Keratinocyte (primary cell): ENCODE results near the gene FANCG. TPM values are rescaled to one million over a fixed set of nuclear protein-coding genes. Genes with fewer than 3 reads are reported as not detected.

Experiments used
- DNase-seq: peaks from one replicate; pipeline ENCODE4 v3.0.0-alpha.2; 2011; ENCODE audit warnings: low read depth, missing footprints, low spot score
- FAIRE-seq: peaks from 2 replicates; lab custom pipeline; 2011; peaks lifted over from hg19 to GRCh38; lab: Jason Lieb, UNC
- H2AFZ ChIP-seq: 2 replicates; pipeline ENCODE4 v1.6.0; 2012; ENCODE audit warnings: low read length, control low read depth, inconsistent platforms; ENCODE audit not compliant: control insufficient read depth
- H3K27ac ChIP-seq: 2 replicates; pipeline ENCODE4 v1.5.1; 2011; ENCODE audit warnings: low read length; ENCODE audit not compliant: control insufficient read depth, insufficient read depth
- H3K27me3 ChIP-seq: 3 replicates; pipeline ENCODE4 v1.6.0; 2011; ENCODE audit warnings: low read length; ENCODE audit not compliant: control insufficient read depth, insufficient read depth; ENCODE audit errors: extremely low read depth
- H3K36me3 ChIP-seq, 2 experiments: 2 replicates in 1 of 2; 3 replicates in 1 of 2; pipeline ENCODE4 v1.5.1; 2011; ENCODE audit warnings: low read length in 2 of 2, mild to moderate bottlenecking in 1 of 2; ENCODE audit not compliant: control insufficient read depth in 2 of 2, insufficient read depth in 2 of 2; ENCODE audit errors: extremely low read depth in 1 of 2
- H3K4me1 ChIP-seq: 3 replicates; pipeline ENCODE4 v1.5.1; 2011; ENCODE audit warnings: low read length; ENCODE audit not compliant: control insufficient read depth, insufficient read depth; ENCODE audit errors: extremely low read depth
- H3K4me2 ChIP-seq: 3 replicates; pipeline ENCODE4 v1.6.0; 2011; ENCODE audit warnings: low read depth, low read length; ENCODE audit not compliant: control insufficient read depth, insufficient read depth; ENCODE audit errors: extremely low read depth
- H3K4me3 ChIP-seq, 3 experiments: fragments of 200-600 bp in 1 of 3; sonication (generic) in 1 of 3; 2 replicates in 2 of 3; 3 replicates in 1 of 3; pipeline ENCODE4 v1.5.1; 2011 to 2016; ENCODE audit warnings: low read length in 3 of 3, mild to moderate bottlenecking in 3 of 3, control low read depth in 2 of 3, inconsistent platforms in 1 of 3, low read depth in 1 of 3, mixed read lengths in 1 of 3, mixed run types in 1 of 3, moderate library complexity in 1 of 3; ENCODE audit not compliant: control insufficient read depth in 2 of 3, insufficient read depth in 2 of 3; ENCODE audit errors: extremely low read depth in 1 of 3
- H3K79me2 ChIP-seq: 2 replicates; pipeline ENCODE4 v1.6.0; 2012; ENCODE audit warnings: low read length; ENCODE audit not compliant: control insufficient read depth, insufficient read depth
- H3K9ac ChIP-seq: 3 replicates; pipeline ENCODE4 v1.6.0; 2011; ENCODE audit warnings: low read length; ENCODE audit not compliant: control insufficient read depth, insufficient read depth; ENCODE audit errors: extremely low read depth
- H3K9me1 ChIP-seq: 3 replicates; pipeline ENCODE4 v1.6.0; 2011; ENCODE audit warnings: low read length; ENCODE audit not compliant: control insufficient read depth, insufficient read depth; ENCODE audit errors: extremely low read depth
- H3K9me3 ChIP-seq: 2 replicates; pipeline ENCODE4 v1.5.1; 2012; ENCODE audit warnings: low read depth, low read length; ENCODE audit not compliant: control insufficient read depth
- H4K20me1 ChIP-seq: 3 replicates; pipeline ENCODE4 v1.6.0; 2011; ENCODE audit warnings: low read length; ENCODE audit not compliant: control insufficient read depth, insufficient read depth; ENCODE audit errors: extremely low read depth
- CTCF ChIP-seq, 3 experiments: IDR thresholded peaks in 1 of 3; conservative IDR thresholded peaks in 1 of 3; optimal IDR thresholded peaks in 1 of 3; 2 replicates in 2 of 3; 3 replicates in 1 of 3; pipeline versions ENCODE3 to v1.5.1; 2011; ENCODE audit warnings: low read length in 3 of 3, mild to moderate bottlenecking in 3 of 3, moderate library complexity in 2 of 3, control low read depth in 1 of 3, inconsistent platforms in 1 of 3; ENCODE audit not compliant: insufficient read depth in 2 of 3; ENCODE audit errors: extremely low read depth in 1 of 3
- EZH2 ChIP-seq: IDR thresholded peaks from one replicate; pipeline ENCODE4 v1.6.1; 2012; ENCODE audit warnings: inconsistent platforms, mild to moderate bottlenecking, low read length, moderate library complexity
- dilution Hi-C: fragments of 300-500 bp; cut with MboI; formaldehyde crosslinking; loops from one replicate; pipeline ENCODE4 v1.7.0; 2020; ENCODE audit warnings: low sequenced_read_pairs; ENCODE audit not compliant: extremely low pct_ligation_motif_present
- polyA plus RNA-seq, 5 experiments: library from polyadenylated mRNA; depleted of rRNA in 3 of 5; stranded (reverse) in 3 of 5; stranded (forward) in 1 of 5; unstranded in 1 of 5; fragments of >200 nt; gene quantifications; 1 replicate in 1 of 5; 2 replicates in 3 of 5; 3 replicates in 1 of 5; pipeline versions ENCODE4 v1.2.1 to v1.2.3, GENCODE V29; 2011 to 2012; ENCODE audit warnings: missing spikeins in 2 of 5, low read depth in 1 of 5, low replicate concordance in 1 of 5

The FANCG gene
- polyA plus RNA-seq, 1 donor (not counting 4 experiments of a cell fraction or from before 2014, with no cell fraction given): 14.6 TPM

GRCh38 chr9:35114840-35115628 lies 35.3 kb upstream of the FANCG start:
- peaks cover 7% of the 10 kb centered on the region for H4K20me1 ChIP-seq
- no peaks in the 10 kb centered on the region for H3K9me1 ChIP-seq
- H3K36me3 ChIP-seq: no peaks in the 10 kb centered on the region
- no peak overlapping the region for H2AFZ ChIP-seq
- DNase-seq: no peak
- no peaks in the 10 kb centered on the region for H3K9me3 ChIP-seq
- TF ChIP-seq CTCF (optimal IDR thresholded peaks at IDR 0.05 in 1 of 3, IDR thresholded peaks at IDR 0.05 in 1 of 3, conservative IDR thresholded peaks at IDR 0.05 in 1 of 3; ENCODE audit: extremely low read depth in 1 of 3, insufficient read depth in 2 of 3, low read length in 3 of 3) (no peak), EZH2 (no peak)
- peak overlapping the region; percentile 64 to 84 (median 82) for H3K4me3 ChIP-seq
- H3K27me3 ChIP-seq: no peaks in the 10 kb centered on the region
- H3K79me2 ChIP-seq: peaks cover 31% of the 10 kb centered on the region
- H3K9ac ChIP-seq: peak overlapping the region; percentile 67
- H3K27ac ChIP-seq: peak overlapping the region; percentile 84
- peak; percentile 59 for FAIRE-seq
- H3K4me1 ChIP-seq: peaks cover 41% of the 10 kb centered on the region
- peak overlapping the region; percentile 70 for H3K4me2 ChIP-seq
- dilution Hi-C loops: no loop called here

- H3K36me3 ChIP-seq: peaks cover 0 to 4% of the 10 kb centered on the region in 2 experiments
- DNase-seq: peak; percentile 85
- H3K4me3 ChIP-seq: peak overlapping the region; percentile 64 to 84 (median 82)
- peak overlapping the region; percentile 70 for H3K4me2 ChIP-seq
- H3K27me3 ChIP-seq: no peaks in the 10 kb centered on the region
- dilution Hi-C loops: no loop called here
- H3K4me1 ChIP-seq: peaks cover 43% of the 10 kb centered on the region
- H4K20me1 ChIP-seq: peaks cover 13% of the 10 kb centered on the region
- no peaks in the 10 kb centered on the region for H3K9me3 ChIP-seq
- H3K9ac ChIP-seq: peak overlapping the region; percentile 67
- H3K79me2 ChIP-seq: peaks cover 39% of the 10 kb centered on the region
- peak overlapping the region; percentile 84 for H3K27ac ChIP-seq
- FAIRE-seq: peak; percentile 97
- TF ChIP-seq EZH2 (no peak), CTCF (optimal IDR thresholded peaks at IDR 0.05 in 1 of 3, IDR thresholded peaks at IDR 0.05 in 1 of 3, conservative IDR thresholded peaks at IDR 0.05 in 1 of 3; ENCODE audit: extremely low read depth in 1 of 3, insufficient read depth in 2 of 3, low read length in 3 of 3) (no peak)
- H2AFZ ChIP-seq: peak overlapping the region; percentile 5
- no peaks in the 10 kb centered on the region for H3K9me1 ChIP-seq
These were observed 34.5 kb upstream of the FANCG start for GRCh38 chr9:35114113-35114839.
